ENCODE measurements around the gene TNNT2.

Gene TNNT2

GRCh38 chr1:201316556-201316955, 60.9 kb downstream of the TNNT2 start:
- DNase-seq (ENCODE audit: low spot score) = no peak

DNA sequence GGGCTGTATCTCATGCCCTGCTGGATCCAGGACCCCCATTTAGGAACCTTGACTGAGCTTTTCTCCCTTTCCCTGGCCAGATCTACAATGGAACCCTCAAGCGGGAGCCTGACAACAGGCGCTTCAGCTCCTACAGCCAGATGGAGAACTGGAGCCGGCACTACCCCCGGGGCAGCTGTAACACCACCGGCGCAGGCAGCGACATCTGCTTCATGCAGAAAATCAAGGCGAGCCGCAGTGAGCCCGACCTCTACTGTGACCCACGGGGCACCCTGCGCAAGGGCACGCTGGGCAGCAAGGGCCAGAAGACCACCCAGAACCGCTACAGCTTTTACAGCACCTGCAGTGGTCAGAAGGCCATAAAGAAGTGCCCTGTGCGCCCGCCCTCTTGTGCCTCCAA, 64.4 kb downstream of the TNNT2 start:
- DNase-seq (ENCODE audit: low spot score) = no peak

DNA sequence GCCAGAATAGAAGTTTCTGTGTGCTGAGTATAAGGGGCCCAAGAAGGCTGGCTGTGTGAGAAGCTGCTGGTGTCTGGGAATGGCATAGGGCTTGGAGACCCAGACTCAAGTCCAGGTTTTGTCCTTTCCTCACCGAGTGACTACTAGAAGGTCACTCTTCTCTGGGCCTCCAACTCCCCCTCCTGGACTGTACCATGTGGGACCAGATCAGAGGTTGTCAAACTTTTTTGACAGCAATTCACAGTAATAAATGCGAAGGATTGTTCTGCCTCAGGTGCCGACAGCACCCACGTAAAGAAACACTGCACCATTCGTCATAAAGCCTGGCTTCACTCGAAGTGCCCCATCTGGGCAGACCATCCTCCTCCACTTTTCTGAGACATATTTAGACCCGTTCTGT, 65.2 kb downstream of the TNNT2 start:
- DNase-seq (ENCODE audit: low spot score) = no peak

DNA sequence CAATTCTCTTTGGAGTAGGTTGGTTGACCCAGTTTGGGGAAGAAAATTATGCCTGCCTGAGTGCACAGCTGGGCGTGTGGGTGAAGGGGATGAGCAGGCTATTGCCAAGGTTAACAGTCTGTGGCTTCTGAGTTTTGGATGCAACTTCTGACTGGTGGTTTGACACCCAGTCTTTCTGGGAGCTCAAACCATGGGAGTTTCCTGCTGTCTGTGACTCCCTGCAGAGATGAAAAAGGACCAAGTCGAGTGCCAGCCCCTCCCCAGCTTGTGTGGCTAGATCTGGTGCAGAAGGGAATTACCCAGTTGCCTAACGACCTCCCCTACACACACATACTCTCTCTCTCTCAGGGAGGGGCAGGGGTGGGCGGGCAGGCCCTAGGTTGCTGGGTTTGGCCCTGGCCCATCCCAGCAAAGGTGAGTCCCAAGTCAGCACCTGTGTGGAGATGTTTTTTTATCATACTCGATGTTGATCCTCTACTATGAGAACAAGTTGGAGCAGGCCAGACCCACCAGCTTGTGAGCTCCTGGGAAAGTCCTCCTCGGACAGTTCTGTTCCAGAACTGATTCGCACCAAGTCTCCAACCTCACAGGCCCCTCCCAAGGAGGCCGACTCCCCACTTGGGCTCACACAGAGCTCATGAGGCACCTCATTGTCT, 66.0 kb downstream of the TNNT2 start:
- no peak for DNase-seq (ENCODE audit: low spot score)

DNA sequence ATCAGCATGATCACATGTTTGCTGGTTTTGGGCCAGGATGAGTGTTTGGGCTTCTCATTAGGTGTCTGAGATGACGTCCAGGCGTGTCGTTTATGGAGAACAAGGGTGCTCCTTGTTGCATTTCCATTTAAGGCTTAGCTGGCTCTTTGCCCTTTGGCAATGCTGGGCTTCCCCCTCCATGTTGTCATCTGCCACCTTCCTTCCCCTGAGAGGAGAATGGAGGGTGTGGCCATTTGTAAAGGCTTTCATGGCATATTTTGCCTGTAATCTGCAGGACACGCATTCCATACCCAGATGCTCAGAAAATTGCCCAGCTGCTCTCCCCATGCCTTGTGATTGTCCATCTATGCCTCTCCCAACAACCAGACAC, 66.5 kb downstream of the TNNT2 start:
- DNase-seq (ENCODE audit: low spot score) = no peak

GRCh38 chr1:201310251-201310985, 67.1 kb downstream of the TNNT2 start:
- DNase-seq (ENCODE audit: low spot score) = no peak

GRCh38 chr1:201309416-201309815, 68.1 kb downstream of the TNNT2 start:
- DNase-seq (ENCODE audit: low spot score) = peak; percentile 61
